Natural killer cell (primary cell): Measurements from ENCODE around the gene ROBO1. TPM values are rescaled to one million over a fixed set of nuclear protein-coding genes. Genes with fewer than 3 reads are reported as not detected.

ENCODE experiments used
- ATAC-seq, 3 donors: fragments of 150-1000 bp in 2 of 3; fragments of 200-7000 bp in 1 of 3; cut with Tn5 transposase; 1 replicate in 1 of 3; 2 replicates in 2 of 3; pipeline ENCODE4 v1.10.0; 2021; ENCODE audit warnings: mild to moderate bottlenecking in 2 of 3, moderate library complexity in 2 of 3
- DNase-seq, 2 donors: peaks; one replicate each; pipeline versions ENCODE4 v3.0.0 to v3.0.0-alpha.2; 2013 to 2021; ENCODE audit warnings: mixed read lengths in 1 of 2
- H3K27ac ChIP-seq: one replicate; pipeline ENCODE4 v1.5.1; 2013; ENCODE audit warnings: mild to moderate bottlenecking, low read length
- H3K27me3 ChIP-seq: one replicate; pipeline ENCODE4 v1.6.1; 2013; ENCODE audit warnings: low read length; ENCODE audit not compliant: control insufficient read depth, insufficient read depth
- H3K36me3 ChIP-seq: one replicate; pipeline ENCODE4 v1.6.1; 2013; ENCODE audit warnings: low read length; ENCODE audit not compliant: control insufficient read depth, insufficient read depth
- H3K4me1 ChIP-seq: one replicate; pipeline ENCODE4 v1.6.1; 2013; ENCODE audit warnings: low read length; ENCODE audit not compliant: control insufficient read depth, insufficient read depth
- H3K4me3 ChIP-seq: one replicate; pipeline ENCODE4 v1.5.1; 2013; ENCODE audit warnings: low read length
- H3K9me3 ChIP-seq: one replicate; pipeline ENCODE4 v1.6.1; 2013; ENCODE audit warnings: low read length; ENCODE audit not compliant: control insufficient read depth, insufficient read depth
- H3K27ac Mint-ChIP-seq, 2 donors: one replicate each; pipeline ENCODE4 v1.8.0; 2022; ENCODE audit warnings: mild to moderate bottlenecking in 2 of 2, mixed read lengths in 2 of 2, moderate library complexity in 1 of 2
- H3K27me3 Mint-ChIP-seq, 2 donors: one replicate each; pipeline ENCODE4 v1.8.0; 2022; ENCODE audit warnings: low read depth in 2 of 2, mixed read lengths in 2 of 2
- H3K36me3 Mint-ChIP-seq: one replicate; pipeline ENCODE4 v1.8.0; 2022; ENCODE audit warnings: mixed read lengths
- H3K4me1 Mint-ChIP-seq, 2 donors: one replicate each; pipeline ENCODE4 v1.8.0; 2022; ENCODE audit warnings: mixed read lengths in 2 of 2
- H3K4me3 Mint-ChIP-seq: one replicate; pipeline ENCODE4 v1.8.0; 2022; ENCODE audit warnings: mild to moderate bottlenecking, moderate library complexity, mixed read lengths
- H3K9me3 Mint-ChIP-seq, 2 donors: one replicate each; pipeline ENCODE4 v1.8.0; 2022; ENCODE audit warnings: mixed read lengths in 2 of 2
- CTCF ChIP-seq: fragments of 200-600 bp; IDR thresholded peaks from one replicate; pipeline ENCODE4 v1.8.0; 2022; ENCODE audit warnings: antibody characterized with exemption
- WGBS: methylation state at CpG from one replicate; pipeline ENCODE4 v1.1.7; 2013; ENCODE audit warnings: missing lambda C conversion rate; ENCODE audit not compliant: insufficient coverage; 5-methylcytosine and 5-hydroxymethylcytosine counted together
- intact Hi-C: fragments of 100-400 bp; cut with micrococcal nuclease; formaldehyde crosslinking; loops from one replicate; pipeline ENCODE4 v1.14.2; 2022
- total RNA-seq, 4 donors: library from RNA; stranded (reverse); fragments of 120-200 nt in 1 of 4; gene quantifications; one replicate each; pipeline versions ENCODE4 v1.2.3 to v1.2.4, GENCODE V29; 2013 to 2022

ROBO1 gene
- total RNA-seq, 3 donors from 2014 or later (not counting 1 experiment from before 2014, with no cell fraction given) = 0.07 TPM; not detected in 2

GRCh38 chr3:78749056-78749455 lies 1018.7 kb downstream of the ROBO1 start:
- Histone ChIP-seq H3K36me3 (no peaks in the 10 kb centered on the region), H3K27ac (no peak overlapping the region), H3K4me1 (no peaks in the 10 kb centered on the region), H3K4me3 (no peak overlapping the region), H3K9me3 (no peaks in the 10 kb centered on the region), H3K27me3 (no peaks in the 10 kb centered on the region)
- no peak for DNase-seq
- Mint-ChIP-seq H3K27me3 (no peaks in the 10 kb centered on the region), H3K4me3 (no peak overlapping the region), H3K27ac (no peak overlapping the region), H3K36me3 (peaks cover 6% of the 10 kb centered on the region), H3K9me3 (peaks cover 4 to 15% of the 10 kb centered on the region in 2 donors), H3K4me1 (no peaks in the 10 kb centered on the region)
- no peak for ATAC-seq
- intact Hi-C loops = no loop called here
- no peak for TF ChIP-seq CTCF

GRCh38 chr3:78745847-78746246 lies 1022.0 kb downstream of the ROBO1 start:
- Histone ChIP-seq H3K36me3 (no peaks in the 10 kb centered on the region), H3K27me3 (no peaks in the 10 kb centered on the region), H3K4me1 (no peaks in the 10 kb centered on the region), H3K4me3 (no peak overlapping the region), H3K9me3 (no peaks in the 10 kb centered on the region), H3K27ac (no peak overlapping the region)
- intact Hi-C loops = no loop called here
- WGBS = 80% methylated on average over 5 of the region's 5 CpGs
- no peaks in the 10 kb centered on the region for H3K27me3 Mint-ChIP-seq
- no peaks in the 10 kb centered on the region for H3K4me1 Mint-ChIP-seq
- H3K36me3 Mint-ChIP-seq = peaks cover 6% of the 10 kb centered on the region
- H3K27ac Mint-ChIP-seq = no peak overlapping the region
- no peak for ATAC-seq
- no peak overlapping the region for H3K4me3 Mint-ChIP-seq
- no peak for DNase-seq
- H3K9me3 Mint-ChIP-seq = peaks cover 6 to 17% of the 10 kb centered on the region in 2 donors
- TF ChIP-seq CTCF = no peak

- no peak for DNase-seq
- 50% methylated on average over 1 of the region's 1 CpG for WGBS
These were observed 1025.3 kb downstream of the ROBO1 start for GRCh38 chr3:78742491-78742890.

More at GRCh38 chr3:78742491-78742890, 1025.3 kb downstream of the ROBO1 start:
- no peaks in the 10 kb centered on the region for H3K4me1 ChIP-seq
- ATAC-seq = no peak
- H3K36me3 Mint-ChIP-seq = peaks cover 6% of the 10 kb centered on the region
- no peak overlapping the region for H3K27ac ChIP-seq
- H3K9me3 ChIP-seq = no peaks in the 10 kb centered on the region
- H3K27me3 ChIP-seq = no peaks in the 10 kb centered on the region
- no peak overlapping the region for H3K4me3 ChIP-seq
- H3K27me3 Mint-ChIP-seq = no peaks in the 10 kb centered on the region
- H3K4me3 Mint-ChIP-seq = no peak overlapping the region
- H3K9me3 Mint-ChIP-seq = peaks cover 13 to 22% of the 10 kb centered on the region in 2 donors
- H3K27ac Mint-ChIP-seq = no peak overlapping the region
- H3K4me1 Mint-ChIP-seq = no peaks in the 10 kb centered on the region
- intact Hi-C loops = no loop called here
- no peaks in the 10 kb centered on the region for H3K36me3 ChIP-seq
- TF ChIP-seq CTCF = no peak
